HG02970 (cell line): ENCODE data around the gene HELB.

Source experiments
- ATAC-seq: cut with Tn5 transposase; IDR thresholded peaks from one replicate; pipeline ENCODE4 v1.9.1; 2021; ENCODE audit warnings: mild to moderate bottlenecking, moderate library complexity, moderate number of reproducible peaks; ENCODE audit not compliant: unreplicated experiment, low FRiP score

HELB gene

GRCh38 chr12:66297923-66298322 is 4.4 kb upstream of the HELB start:
- no peak for ATAC-seq

GRCh38 chr12:66302827-66303169 is 505 bp downstream of the HELB start:
- ATAC-seq, result no peak

- ATAC-seq, result peak; percentile 38
These were observed 1.1 kb downstream of the HELB start for GRCh38 chr12:66303316-66303804.

GRCh38 chr12:66304296-66304900 is 2.1 kb downstream of the HELB start:
- ATAC-seq, result no peak

GRCh38 chr12:66309606-66310005 is 7.3 kb downstream of the HELB start:
- ATAC-seq, result no peak

GRCh38 chr12:66312189-66312588 is 9.9 kb downstream of the HELB start:
- no peak for ATAC-seq

GRCh38 chr12:66314278-66314677 is 12.0 kb downstream of the HELB start:
- no peak for ATAC-seq

- no peak for ATAC-seq
These were observed 17.1 kb downstream of the HELB start for GRCh38 chr12:66319266-66319954.

- no peak for ATAC-seq
These were observed 18.7 kb downstream of the HELB start for GRCh38 chr12:66320996-66321395.

GRCh38 chr12:66321435-66321834 is 19.1 kb downstream of the HELB start:
- ATAC-seq, result no peak

GRCh38 chr12:66323017-66323416 is 20.7 kb downstream of the HELB start:
- ATAC-seq, result no peak

GRCh38 chr12:66329941-66330340 is 27.6 kb downstream of the HELB start:
- ATAC-seq, result no peak

- no peak for ATAC-seq
These were observed 28.7 kb downstream of the HELB start for GRCh38 chr12:66331016-66331415.

GRCh38 chr12:66331814-66332213 is 29.5 kb downstream of the HELB start:
- no peak for ATAC-seq

GRCh38 chr12:66335746-66336145 is 33.5 kb downstream of the HELB start:
- ATAC-seq, result no peak

GRCh38 chr12:66337381-66338010 is 35.2 kb downstream of the HELB start:
- no peak for ATAC-seq

- ATAC-seq, result no peak
These were observed 37.8 kb downstream of the HELB start for GRCh38 chr12:66340131-66340530.

- no peak for ATAC-seq
These were observed 38.8 kb downstream of the HELB start for GRCh38 chr12:66341126-66341525.

- ATAC-seq, result no peak
These were observed 42.9 kb downstream of the HELB start for GRCh38 chr12:66345212-66345611.

GRCh38 chr12:66345956-66346355 is 43.7 kb downstream of the HELB start:
- no peak for ATAC-seq

GRCh38 chr12:66351301-66351700 is 49.0 kb downstream of the HELB start:
- no peak for ATAC-seq

GRCh38 chr12:66352197-66352596 is 49.9 kb downstream of the HELB start:
- no peak for ATAC-seq
